Caco-2 (cell line): Measurements from ENCODE around the gene CXCR5. TPM values are rescaled to one million over a fixed set of nuclear protein-coding genes. Genes with fewer than 3 reads are reported as not detected.

Source experiments
- BruUV-seq: library from RNA; stranded (reverse); fragments of 400-500 nt; replicated peaks from 2 replicates; lab custom pipeline; 2021; lab: Mats Ljungman, UMichigan
- CTCF ChIA-PET: fragments of 300-600 bp; sonication (Branson Sonifier 250); formaldehyde crosslinking; loops from one replicate; lab custom pipeline; 2022; ENCODE audit warnings: antibody characterized with exemption; lab: Charles Lee
- POLR2A ChIA-PET: fragments of 300-600 bp; sonication (Branson Sonifier 250); formaldehyde crosslinking; loops from one replicate; lab custom pipeline; 2022; ENCODE audit warnings: antibody characterized with exemption; lab: Charles Lee
- DNase-seq, 2 experiments: peaks; one replicate each; pipeline versions ENCODE4 v3.0.0 to v3.0.0-alpha.2; 2020 to 2022
- H3K27me3 ChIP-seq: replicated peaks from 2 replicates; pipeline ENCODE4 v1.6.0; 2011; ENCODE audit warnings: low read length; ENCODE audit not compliant: control insufficient read depth, insufficient read depth
- H3K36me3 ChIP-seq: 2 replicates; pipeline ENCODE4 v1.5.1; 2011; ENCODE audit warnings: low read length; ENCODE audit not compliant: control insufficient read depth, insufficient read depth
- H3K4me1 ChIP-seq: fragments of 250-450 bp; sonication (Bioruptor Pico); 2 replicates; pipeline ENCODE4 v1.5.1; 2020; ENCODE audit warnings: mild to moderate bottlenecking
- H3K4me3 ChIP-seq: 2 replicates; pipeline ENCODE4 v1.5.1; 2011; ENCODE audit warnings: low read depth, mild to moderate bottlenecking, control low read depth, low read length
- H3K9me3 ChIP-seq: fragments of 250-450 bp; sonication (Bioruptor Pico); 2 replicates; pipeline ENCODE4 v1.5.1; 2020; ENCODE audit warnings: mild to moderate bottlenecking, moderate library complexity
- H3K27ac Mint-ChIP-seq: one replicate; pipeline ENCODE4 v1.8.0; 2022; ENCODE audit warnings: mixed read lengths; ENCODE audit not compliant: unreplicated experiment
- H3K27me3 Mint-ChIP-seq: one replicate; pipeline ENCODE4 v1.8.0; 2022; ENCODE audit warnings: mixed read lengths; ENCODE audit not compliant: insufficient read depth, unreplicated experiment
- H3K36me3 Mint-ChIP-seq: one replicate; pipeline ENCODE4 v1.8.0; 2022; ENCODE audit warnings: mild to moderate bottlenecking, mixed read lengths; ENCODE audit not compliant: insufficient read depth, unreplicated experiment
- H3K4me1 Mint-ChIP-seq: one replicate; pipeline ENCODE4 v1.8.0; 2022; ENCODE audit warnings: low read depth, mixed read lengths; ENCODE audit not compliant: unreplicated experiment
- H3K4me3 Mint-ChIP-seq: one replicate; pipeline ENCODE4 v1.8.0; 2022; ENCODE audit warnings: mild to moderate bottlenecking, moderate library complexity, mixed read lengths; ENCODE audit not compliant: unreplicated experiment
- H3K9me3 Mint-ChIP-seq: one replicate; pipeline ENCODE4 v1.8.0; 2022; ENCODE audit warnings: mixed read lengths; ENCODE audit not compliant: unreplicated experiment
- CTCF ChIP-seq, 2 experiments: fragments of 200-600 bp in 1 of 2; IDR thresholded peaks; 1 replicate in 1 of 2; 2 replicates in 1 of 2; pipeline versions ENCODE4 v1.5.1 to v1.8.0; 2011 to 2022; ENCODE audit warnings: antibody characterized with exemption in 1 of 2, control low read depth in 1 of 2, inconsistent platforms in 1 of 2, low read depth in 1 of 2, low read length in 1 of 2, mild to moderate bottlenecking in 1 of 2, moderate library complexity in 1 of 2; ENCODE audit not compliant: insufficient read depth in 1 of 2, severe bottlenecking in 1 of 2, unreplicated experiment in 1 of 2
- intact Hi-C: fragments of 100-400 bp; cut with micrococcal nuclease; formaldehyde crosslinking; loops from one replicate; pipeline ENCODE4 v1.10.0; 2022; ENCODE audit not compliant: unreplicated experiment
- total RNA-seq: library from RNA; stranded (reverse); gene quantifications from 2 replicates; pipeline ENCODE4 v1.2.3, GENCODE V29; 2022

CXCR5 gene
- total RNA-seq, 1 experiment from 2014 or later = not detected

DNA sequence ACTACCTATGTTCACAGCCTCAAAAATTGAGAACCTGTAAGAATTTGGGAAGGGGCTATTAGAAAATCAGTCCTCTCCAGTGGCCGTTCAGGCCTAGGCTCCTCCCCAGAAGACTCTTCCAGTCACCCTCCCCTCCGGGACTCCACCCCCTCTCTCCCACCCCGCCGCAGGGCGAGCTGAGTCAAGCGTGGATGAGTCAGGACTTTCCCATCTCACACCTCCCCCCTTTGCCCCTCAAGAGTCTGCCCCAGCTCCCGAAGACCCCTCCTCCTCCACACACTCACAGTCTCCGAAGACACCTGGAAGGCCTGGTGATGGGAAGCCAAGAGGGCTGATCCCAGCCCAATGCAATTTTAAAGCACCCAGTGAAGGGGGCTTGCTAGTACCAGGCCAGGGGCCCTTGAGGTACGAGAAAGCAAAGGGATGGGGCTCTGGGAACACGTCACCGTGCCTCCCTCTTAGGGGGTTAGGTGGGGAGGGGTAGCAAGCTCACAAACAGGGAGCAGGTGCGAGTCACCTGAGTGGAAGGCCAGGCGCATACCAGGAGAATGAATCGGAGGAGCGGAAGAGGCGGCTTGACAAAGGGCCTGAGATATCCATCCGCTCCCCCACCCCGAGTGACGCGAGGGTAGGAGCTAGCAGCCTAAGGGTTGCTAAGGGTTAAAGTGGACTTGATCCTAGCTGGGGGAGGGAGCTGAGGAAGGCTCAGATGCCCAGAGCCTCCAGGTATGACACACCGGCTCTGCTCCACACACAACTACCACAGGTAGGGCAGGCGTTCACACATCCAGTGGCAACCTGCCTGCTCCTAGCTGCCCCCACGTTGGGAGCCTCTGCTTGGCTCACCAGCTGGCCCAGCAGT is 28.4 kb downstream of the CXCR5 start:
- peak; percentile 99 to 100 for DNase-seq
- ChIA-PET CTCF (interaction anchor here (0.7 to 7.2 kb wide), 12 partner anchors 15 to 1391 kb away, joined by 3 to 170 read pairs (median 3); partner anchors contain the start of genes CENATAC, DDX6 and HMBS), POLR2A (interaction anchor here (0.5 to 7.0 kb wide), 15 partner anchors 14 to 291 kb away, joined by 3 to 171 read pairs (median 8); partner anchors contain the start of genes BCL9L, CENATAC, DDX6 and HMBS)
- Histone ChIP-seq H3K9me3 (no peaks in the 10 kb centered on the region), H3K4me3 (peak overlapping the region; percentile 66), H3K27me3 (no peaks in the 10 kb centered on the region), H3K36me3 (peaks cover 12% of the 10 kb centered on the region), H3K4me1 (peaks cover 87% of the 10 kb centered on the region)
- peaks cover 83% of the 10 kb centered on the region for H3K36me3 Mint-ChIP-seq
- BruUV-seq = no TSS peak
- no peak for TF ChIP-seq CTCF (IDR thresholded peaks at IDR 0.05; ENCODE audit: insufficient read depth in 1 of 2, low read depth in 1 of 2, low read length in 1 of 2, severe bottlenecking in 1 of 2, unreplicated experiment in 1 of 2)
- peaks cover 63% of the 10 kb centered on the region for H3K4me1 Mint-ChIP-seq
- H3K4me3 Mint-ChIP-seq = peak overlapping the region; percentile 76
- intact Hi-C loops = loop anchor here (2.0 to 5.0 kb wide), 2 partner anchors 183 to 290 kb away; a partner anchor contains a TSS
- no peaks in the 10 kb centered on the region for H3K27me3 Mint-ChIP-seq
- no peaks in the 10 kb centered on the region for H3K9me3 Mint-ChIP-seq
- H3K27ac Mint-ChIP-seq = peak overlapping the region; percentile 96

GRCh38 chr11:118912742-118913410 is 29.2 kb downstream of the CXCR5 start:
- CTCF ChIA-PET = interaction anchor here (0.8 to 7.2 kb wide), 10 partner anchors 13 to 223 kb away, joined by 3 to 170 read pairs (median 4); partner anchors contain the start of genes BCL9L, CENATAC, DDX6 and HMBS
- Mint-ChIP-seq H3K36me3 (peaks cover 83% of the 10 kb centered on the region), H3K27me3 (no peaks in the 10 kb centered on the region), H3K27ac (peak overlapping the region; percentile 96), H3K4me1 (peaks cover 63% of the 10 kb centered on the region), H3K9me3 (no peaks in the 10 kb centered on the region), H3K4me3 (peak overlapping the region; percentile 76)
- Histone ChIP-seq H3K9me3 (no peaks in the 10 kb centered on the region), H3K27me3 (no peaks in the 10 kb centered on the region), H3K4me1 (peaks cover 87% of the 10 kb centered on the region), H3K4me3 (peak overlapping the region; percentile 26), H3K36me3 (peaks cover 6% of the 10 kb centered on the region)
- intact Hi-C loops = loop anchor here (5.0 kb wide), 1 partner anchor 291 kb away; no protein-coding TSS in a partner anchor
- no peak for TF ChIP-seq CTCF (IDR thresholded peaks at IDR 0.05; ENCODE audit: insufficient read depth in 1 of 2, low read depth in 1 of 2, low read length in 1 of 2, severe bottlenecking in 1 of 2, unreplicated experiment in 1 of 2)
- peak; percentile 24 to 66 for DNase-seq
- POLR2A ChIA-PET = interaction anchor here (0.6 to 7.0 kb wide), 12 partner anchors 13 to 291 kb away, joined by 3 to 171 read pairs (median 10); partner anchors contain the start of genes BCL9L, CENATAC, DDX6 and HMBS
- BruUV-seq = TSS peak; percentile 71
